ENCODE measurements around the gene P2RY6. TPM values are rescaled to one million over a fixed set of nuclear protein-coding genes. Genes with fewer than 3 reads are reported as not detected.

Gene P2RY6
- total RNA-seq, 2 donors from 2014 or later: 0.31 to 0.37 TPM

DNA sequence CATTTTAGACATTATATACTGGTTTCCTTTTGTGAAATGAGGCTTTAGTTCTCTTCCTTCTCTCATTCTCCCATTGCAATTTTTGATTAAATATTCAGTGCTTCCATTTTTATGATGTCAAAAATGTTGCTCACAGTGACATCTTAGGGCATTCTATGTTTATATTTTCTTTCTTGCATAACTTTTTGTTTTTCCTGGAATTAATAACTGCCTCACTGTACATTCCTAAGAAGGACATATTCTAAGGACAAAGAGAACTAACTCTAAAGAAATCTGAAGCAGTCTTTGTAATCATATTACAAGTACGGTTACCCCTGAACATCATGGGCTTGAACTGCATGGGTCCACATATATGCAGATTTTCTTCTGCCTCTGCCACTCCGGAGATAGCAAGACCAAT lies 25.8 kb upstream of the P2RY6 start:
- no peak for DNase-seq
- Mint-ChIP-seq H3K27ac (no peak overlapping the region), H3K4me3 (no peak overlapping the region), H3K4me1 (peaks cover 11% of the 10 kb centered on the region), H3K36me3 (ENCODE audit: low read depth) (no peaks in the 10 kb centered on the region), H3K9me3 (no peaks in the 10 kb centered on the region), H3K27me3 (ENCODE audit: insufficient read depth) (peaks cover 3% of the 10 kb centered on the region)
- Histone ChIP-seq H3K27me3 (ENCODE audit: control insufficient read depth, insufficient read depth, low read length, poor library complexity, severe bottlenecking) (no peaks in the 10 kb centered on the region), H3K27ac (ENCODE audit: low read depth, low read length) (no peak overlapping the region), H3K9ac (ENCODE audit: extremely low read depth, low read length, poor library complexity, severe bottlenecking) (no peak overlapping the region), H3K9me3 (ENCODE audit: control insufficient read depth, low read length) (no peaks in the 10 kb centered on the region), H3K4me1 (ENCODE audit: control insufficient read depth, insufficient read depth, low read length) (no peaks in the 10 kb centered on the region), H3K36me3 (ENCODE audit: control insufficient read depth, insufficient read depth, low read length) (no peaks in the 10 kb centered on the region), H3K4me3 (ENCODE audit: low read length) (no peak overlapping the region)
- TF ChIP-seq, protein P1, sequence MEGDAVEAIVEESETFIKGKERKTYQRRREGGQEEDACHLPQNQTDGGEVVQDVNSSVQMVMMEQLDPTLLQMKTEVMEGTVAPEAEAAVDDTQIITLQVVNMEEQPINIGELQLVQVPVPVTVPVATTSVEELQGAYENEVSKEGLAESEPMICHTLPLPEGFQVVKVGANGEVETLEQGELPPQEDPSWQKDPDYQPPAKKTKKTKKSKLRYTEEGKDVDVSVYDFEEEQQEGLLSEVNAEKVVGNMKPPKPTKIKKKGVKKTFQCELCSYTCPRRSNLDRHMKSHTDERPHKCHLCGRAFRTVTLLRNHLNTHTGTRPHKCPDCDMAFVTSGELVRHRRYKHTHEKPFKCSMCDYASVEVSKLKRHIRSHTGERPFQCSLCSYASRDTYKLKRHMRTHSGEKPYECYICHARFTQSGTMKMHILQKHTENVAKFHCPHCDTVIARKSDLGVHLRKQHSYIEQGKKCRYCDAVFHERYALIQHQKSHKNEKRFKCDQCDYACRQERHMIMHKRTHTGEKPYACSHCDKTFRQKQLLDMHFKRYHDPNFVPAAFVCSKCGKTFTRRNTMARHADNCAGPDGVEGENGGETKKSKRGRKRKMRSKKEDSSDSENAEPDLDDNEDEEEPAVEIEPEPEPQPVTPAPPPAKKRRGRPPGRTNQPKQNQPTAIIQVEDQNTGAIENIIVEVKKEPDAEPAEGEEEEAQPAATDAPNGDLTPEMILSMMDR (conservative IDR thresholded peaks at IDR 0.05): no peak
- 85 to 86% methylated on average over 1 to 2 of the region's 2 CpGs for WGBS, 2 experiments (ENCODE audit: insufficient coverage in 1 of 2, insufficient read length in 1 of 2)

DNA sequence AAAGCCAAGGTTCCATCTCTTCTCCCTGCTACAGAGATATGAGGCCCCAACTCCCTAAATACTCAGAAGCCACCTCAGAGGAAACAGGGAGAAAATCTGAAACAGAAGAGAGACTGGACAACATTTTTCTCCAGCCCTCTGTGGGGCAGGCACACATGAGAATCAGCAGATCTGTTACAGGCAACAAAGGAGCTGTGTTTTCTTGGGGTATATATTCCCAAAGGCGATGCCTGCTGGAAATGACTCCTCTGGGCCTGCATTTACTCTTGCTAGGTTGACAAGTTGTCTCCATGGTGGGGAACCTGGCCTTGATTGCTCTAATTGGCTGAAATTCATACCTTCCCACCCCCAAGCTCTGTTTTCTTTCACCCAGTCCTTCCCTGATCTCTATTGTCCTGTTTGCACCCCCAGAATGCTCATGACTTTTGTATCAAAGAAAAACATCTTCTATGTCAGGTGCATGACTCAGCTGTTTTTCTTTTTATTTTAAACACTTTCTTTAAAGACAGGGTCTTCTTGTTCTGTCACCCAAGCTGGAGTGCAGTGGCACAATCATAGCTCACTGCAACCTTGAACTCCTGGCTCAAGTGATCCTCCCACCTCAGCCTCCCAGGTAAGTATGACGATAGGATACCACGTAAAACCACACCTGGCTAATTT lies 23.5 kb upstream of the P2RY6 start:
- 93 to 94% methylated on average over 3 of the region's 3 CpGs for WGBS, 2 experiments (ENCODE audit: insufficient coverage in 1 of 2, insufficient read length in 1 of 2)
- Histone ChIP-seq H3K27me3 (ENCODE audit: control insufficient read depth, insufficient read depth, low read length, poor library complexity, severe bottlenecking) (no peaks in the 10 kb centered on the region), H3K9ac (ENCODE audit: extremely low read depth, low read length, poor library complexity, severe bottlenecking) (no peak overlapping the region), H3K4me1 (ENCODE audit: control insufficient read depth, insufficient read depth, low read length) (no peaks in the 10 kb centered on the region), H3K4me3 (ENCODE audit: low read length) (no peak overlapping the region), H3K27ac (ENCODE audit: low read depth, low read length) (no peak overlapping the region), H3K36me3 (ENCODE audit: control insufficient read depth, insufficient read depth, low read length) (no peaks in the 10 kb centered on the region), H3K9me3 (ENCODE audit: control insufficient read depth, low read length) (no peaks in the 10 kb centered on the region)
- H3K4me3 Mint-ChIP-seq: no peak overlapping the region
- peak; percentile 33 for DNase-seq
- no peaks in the 10 kb centered on the region for H3K36me3 Mint-ChIP-seq (ENCODE audit: low read depth)
- no peak overlapping the region for H3K27ac Mint-ChIP-seq
- peaks cover 8% of the 10 kb centered on the region for H3K4me1 Mint-ChIP-seq
- TF ChIP-seq, protein P1 (conservative IDR thresholded peaks at IDR 0.05): no peak
- H3K9me3 Mint-ChIP-seq: no peaks in the 10 kb centered on the region
- no peaks in the 10 kb centered on the region for H3K27me3 Mint-ChIP-seq (ENCODE audit: insufficient read depth)

DNA sequence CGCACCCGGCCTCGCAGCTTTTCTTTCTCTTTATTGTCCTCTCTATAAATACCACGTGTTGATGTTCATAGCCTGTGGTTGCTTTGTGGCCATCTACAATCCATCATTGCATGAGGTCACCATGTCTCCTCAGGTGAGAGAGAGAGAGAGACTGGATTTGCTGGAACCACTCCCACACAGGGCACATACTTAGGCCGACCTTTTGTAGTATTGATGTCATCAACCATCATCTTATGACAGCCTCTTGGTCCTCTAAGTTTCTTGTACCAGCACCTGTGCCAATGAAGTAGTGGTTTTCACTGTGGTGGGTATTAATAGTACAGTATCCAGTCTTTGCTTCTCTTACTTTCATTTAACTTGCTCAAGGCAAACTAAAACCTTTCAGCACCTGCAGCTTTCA lies 22.8 kb upstream of the P2RY6 start:
- H3K4me3 ChIP-seq (ENCODE audit: low read length): no peak overlapping the region
- 93 to 94% methylated on average over 3 to 5 of the region's 5 CpGs for WGBS, 2 experiments (ENCODE audit: insufficient coverage in 1 of 2, insufficient read length in 1 of 2)
- Mint-ChIP-seq H3K9me3 (no peaks in the 10 kb centered on the region), H3K27ac (no peak overlapping the region), H3K4me1 (peaks cover 8% of the 10 kb centered on the region), H3K4me3 (no peak overlapping the region), H3K27me3 (ENCODE audit: insufficient read depth) (no peaks in the 10 kb centered on the region), H3K36me3 (ENCODE audit: low read depth) (no peaks in the 10 kb centered on the region)
- H3K4me1 ChIP-seq (ENCODE audit: control insufficient read depth, insufficient read depth, low read length): no peaks in the 10 kb centered on the region
- H3K27me3 ChIP-seq (ENCODE audit: control insufficient read depth, insufficient read depth, low read length, poor library complexity, severe bottlenecking): no peaks in the 10 kb centered on the region
- peak; percentile 28 for DNase-seq
- H3K9me3 ChIP-seq (ENCODE audit: control insufficient read depth, low read length): no peaks in the 10 kb centered on the region
- H3K27ac ChIP-seq (ENCODE audit: low read depth, low read length): no peak overlapping the region
- H3K9ac ChIP-seq (ENCODE audit: extremely low read depth, low read length, poor library complexity, severe bottlenecking): no peak overlapping the region
- TF ChIP-seq, protein P1 (conservative IDR thresholded peaks at IDR 0.05): no peak
- H3K36me3 ChIP-seq (ENCODE audit: control insufficient read depth, insufficient read depth, low read length): no peaks in the 10 kb centered on the region
